DLD1 (cell line): ENCODE measurements around the gene LRP11.
"Not testable (repeated sequence)": the region's sequence is repeated elsewhere in the genome, so short reads cannot be mapped to it uniquely, and the experiment has no call there.

ENCODE experiments used
- in situ Hi-C: cut with HindIII; loops from 2 replicates; pipeline ENCODE4 v1.10.0; 2017; ENCODE audit warnings: low sequenced_read_pairs

LRP11 gene

DNA sequence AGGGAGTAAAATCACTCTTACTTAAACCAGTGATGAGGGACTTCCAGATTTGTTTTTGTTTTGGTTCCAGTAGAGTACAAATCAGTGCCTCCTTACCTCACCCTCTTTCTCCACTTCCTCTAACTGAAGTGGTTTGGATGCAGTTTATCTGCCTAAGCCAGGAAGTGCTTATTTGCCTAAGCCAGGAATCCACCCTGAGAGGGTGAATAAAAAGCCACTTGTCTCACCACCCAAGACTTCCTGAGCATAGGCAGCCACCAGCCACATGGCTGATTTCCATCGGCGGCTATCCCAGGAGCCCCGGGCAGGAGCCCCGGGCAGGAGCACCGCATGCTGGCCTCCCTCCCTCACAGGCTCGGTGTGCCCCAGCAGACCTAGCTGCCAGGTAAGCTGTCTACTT is 12.0 kb downstream of the LRP11 start:
- in situ Hi-C loops, result no loop called here

DNA sequence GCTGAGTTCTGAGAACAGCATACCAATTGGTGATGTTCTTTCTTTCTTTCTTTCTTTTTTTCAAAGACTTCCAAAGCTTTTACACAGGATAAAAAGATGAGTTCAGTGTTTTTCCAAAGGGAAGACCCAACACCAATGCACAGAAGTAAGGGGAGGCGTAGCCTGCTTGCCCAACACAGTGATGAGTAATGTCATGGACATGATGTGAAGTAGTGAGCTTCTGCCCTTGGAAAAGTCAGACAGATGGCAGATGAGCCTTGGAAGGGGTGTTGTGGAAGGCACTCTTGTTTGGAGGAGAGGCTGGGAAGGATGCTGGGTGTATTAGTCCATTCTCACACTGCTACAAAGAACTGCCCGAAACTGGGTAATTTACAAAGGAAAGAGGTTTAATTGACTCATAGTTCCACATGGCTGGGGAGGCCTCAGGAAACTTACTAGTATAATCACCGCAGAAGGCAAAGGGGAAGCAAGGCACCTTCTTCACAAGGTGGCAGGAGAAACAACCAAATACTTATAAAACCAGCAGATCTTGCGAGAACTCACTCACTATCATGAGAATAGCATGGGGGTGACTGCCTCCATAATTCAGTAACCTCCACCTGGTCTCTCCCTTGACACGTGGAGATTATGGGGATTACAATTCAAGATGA is 12.6 kb downstream of the LRP11 start:
- in situ Hi-C loops, result no loop called here

GRCh38 chr6:149848343-149848742 is 15.8 kb downstream of the LRP11 start:
- in situ Hi-C loops, result not testable (repeated sequence)

DNA sequence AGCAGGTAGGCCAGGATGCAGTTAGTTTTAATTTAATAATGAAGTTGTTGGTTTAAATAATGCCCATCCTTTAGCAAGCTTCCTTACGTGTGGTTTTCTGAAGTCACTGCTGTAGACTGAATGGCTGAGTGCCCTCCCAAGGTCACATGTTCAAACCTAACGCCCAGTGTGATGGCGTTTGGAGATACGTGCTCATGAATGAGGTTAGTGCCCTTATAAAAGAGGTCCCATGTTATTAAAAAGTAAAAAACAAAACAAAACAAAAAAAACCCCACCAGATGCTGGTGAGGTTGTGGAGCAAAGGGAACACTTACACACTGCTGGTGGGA is 16.3 kb downstream of the LRP11 start:
- in situ Hi-C loops, result no loop called here

- in situ Hi-C loops, result no loop called here
Measured at GRCh38 chr6:149846321-149846720, 17.8 kb downstream of the LRP11 start.

GRCh38 chr6:149845549-149845948 is 18.6 kb downstream of the LRP11 start:
- in situ Hi-C loops, result no loop called here

DNA sequence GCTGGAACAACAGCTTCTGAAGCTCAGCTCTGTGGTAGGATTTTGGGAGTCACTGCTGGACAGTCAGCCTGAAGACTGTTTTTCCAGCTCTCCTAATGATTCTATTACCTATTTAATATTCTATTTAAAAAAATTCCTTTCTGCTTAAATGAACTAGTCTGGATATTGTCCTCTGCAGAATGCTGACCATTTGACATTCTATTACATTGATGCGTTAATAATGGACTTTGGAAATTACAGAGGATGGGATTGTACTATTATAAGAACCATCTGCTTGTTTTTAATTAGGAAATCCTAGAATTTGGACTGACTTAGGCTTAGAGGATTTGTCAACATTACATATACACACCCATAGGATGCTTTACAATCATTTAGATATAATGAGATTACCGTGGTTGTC is 19.7 kb downstream of the LRP11 start:
- in situ Hi-C loops, result no loop called here

GRCh38 chr6:149844036-149844435 is 20.1 kb downstream of the LRP11 start:
- in situ Hi-C loops, result not testable (repeated sequence)

DNA sequence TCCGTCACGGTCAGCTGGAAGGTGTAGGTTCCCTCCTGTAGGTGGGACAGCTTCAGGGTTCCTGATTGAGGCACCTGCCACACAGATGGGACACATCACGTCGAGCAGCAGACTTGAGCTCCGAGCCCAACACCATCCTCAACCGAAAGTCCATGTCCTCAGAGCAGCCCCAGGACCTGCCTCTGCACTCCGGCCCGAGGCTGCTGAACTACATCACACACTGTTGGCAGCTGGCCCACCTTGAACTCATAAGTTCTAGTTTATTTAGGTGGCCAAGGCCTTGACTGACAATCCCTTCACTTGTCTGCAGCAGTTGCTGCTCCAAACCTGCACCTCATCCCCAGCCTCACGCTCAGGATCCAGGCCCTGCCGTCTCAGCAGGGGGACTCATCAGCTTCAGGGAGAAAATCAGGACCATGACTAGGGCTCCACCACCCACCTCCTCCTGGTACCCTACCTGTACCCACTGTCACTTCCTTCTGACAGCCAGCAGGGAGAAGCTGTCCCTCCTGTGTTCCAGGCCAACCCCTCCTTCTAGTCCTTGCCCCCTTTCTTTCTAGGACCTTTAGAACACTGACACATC is 21.0 kb downstream of the LRP11 start:
- in situ Hi-C loops, result no loop called here

DNA sequence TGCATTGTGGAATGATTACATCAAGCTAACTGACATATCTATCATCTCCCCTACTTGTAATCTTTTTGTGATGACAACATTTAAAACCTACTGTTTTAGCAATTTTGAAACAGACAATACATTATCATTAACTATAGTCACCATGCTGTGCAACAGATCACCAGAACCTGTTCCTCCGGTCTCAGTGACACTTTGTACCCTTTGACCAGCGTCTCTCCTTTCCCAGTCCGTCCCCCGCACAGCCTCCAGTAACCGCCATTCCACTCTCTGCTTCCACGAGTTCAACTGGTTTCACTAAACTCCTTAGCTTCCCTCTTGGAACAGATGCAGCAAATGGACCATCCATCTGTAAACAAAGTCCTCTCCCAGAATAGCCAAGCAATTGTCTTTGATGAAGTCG is 21.8 kb downstream of the LRP11 start:
- in situ Hi-C loops, result no loop called here

- in situ Hi-C loops, result no loop called here
Measured at GRCh38 chr6:149840345-149841075, 23.6 kb downstream of the LRP11 start.

- in situ Hi-C loops, result no loop called here
Measured at GRCh38 chr6:149834513-149835481, 29.4 kb downstream of the LRP11 start.

DNA sequence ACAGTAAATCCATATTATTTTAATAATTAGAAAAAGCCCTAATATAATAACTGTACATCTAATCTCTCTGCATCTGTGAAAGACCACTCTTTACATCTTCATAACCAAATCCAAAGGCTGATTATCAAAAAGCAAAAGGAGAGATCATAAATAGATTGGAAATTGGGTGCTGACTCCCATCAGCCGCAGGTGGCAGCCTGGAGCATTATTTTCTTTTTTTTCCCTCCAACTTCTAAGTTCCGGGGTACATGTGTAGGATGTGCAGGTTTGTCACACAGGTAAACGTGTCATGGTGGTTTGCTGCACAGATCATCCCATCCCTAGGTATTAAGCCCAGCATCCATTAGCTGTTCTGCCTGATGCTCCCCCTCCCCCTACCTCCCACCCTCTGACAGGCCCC is 30.5 kb downstream of the LRP11 start:
- in situ Hi-C loops, result no loop called here

DNA sequence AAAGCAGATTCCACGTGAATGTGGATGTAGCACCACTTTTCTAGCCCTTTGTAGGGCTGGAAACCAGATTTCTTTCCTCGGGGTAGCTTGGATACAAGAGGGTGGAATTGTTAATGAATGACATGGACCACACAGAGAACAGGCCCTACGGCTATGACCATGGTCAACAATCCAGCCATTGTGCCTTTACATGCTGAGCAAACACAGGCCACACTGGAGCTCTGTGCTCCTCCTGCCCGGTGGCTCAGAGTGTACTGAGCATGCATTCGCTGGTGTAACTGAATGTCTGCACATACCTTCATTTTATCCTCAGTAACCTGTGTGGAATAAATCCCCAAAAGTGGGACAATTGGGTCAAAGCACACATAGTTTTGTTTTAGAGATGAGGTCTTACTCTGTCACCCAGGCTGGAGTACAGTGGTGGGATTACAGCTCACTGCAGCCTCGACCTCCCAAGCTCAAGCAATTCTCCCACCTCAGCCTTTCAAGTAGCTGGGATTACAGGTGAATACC is 32.8 kb downstream of the LRP11 start:
- in situ Hi-C loops, result no loop called here

DNA sequence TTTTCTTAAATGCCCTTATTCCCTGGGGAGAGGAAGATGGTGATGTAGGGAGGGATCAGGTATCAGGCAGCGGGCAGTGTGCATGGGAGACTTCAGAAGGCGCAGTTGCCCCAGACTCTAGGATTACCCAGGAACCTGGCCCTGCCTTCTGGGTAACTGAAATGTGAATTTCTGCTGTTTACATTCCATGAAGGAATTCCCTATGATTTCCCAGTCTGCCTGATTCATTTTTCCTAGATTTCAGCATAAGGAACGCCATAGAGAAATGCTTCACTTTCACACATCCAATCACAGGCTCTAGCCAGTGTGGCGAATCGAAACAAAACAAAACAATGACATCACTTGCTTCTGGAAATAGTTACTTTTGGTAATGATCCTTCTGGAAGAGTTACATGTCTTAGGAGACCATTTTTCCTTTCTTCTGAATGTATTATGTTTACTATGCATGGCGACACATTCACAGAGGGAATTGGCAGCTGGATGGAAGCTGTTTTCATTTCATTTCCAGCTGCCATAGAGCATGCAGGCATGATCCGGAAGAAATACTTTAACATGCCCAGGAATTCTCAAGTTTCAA is 33.3 kb downstream of the LRP11 start:
- in situ Hi-C loops, result no loop called here

DNA sequence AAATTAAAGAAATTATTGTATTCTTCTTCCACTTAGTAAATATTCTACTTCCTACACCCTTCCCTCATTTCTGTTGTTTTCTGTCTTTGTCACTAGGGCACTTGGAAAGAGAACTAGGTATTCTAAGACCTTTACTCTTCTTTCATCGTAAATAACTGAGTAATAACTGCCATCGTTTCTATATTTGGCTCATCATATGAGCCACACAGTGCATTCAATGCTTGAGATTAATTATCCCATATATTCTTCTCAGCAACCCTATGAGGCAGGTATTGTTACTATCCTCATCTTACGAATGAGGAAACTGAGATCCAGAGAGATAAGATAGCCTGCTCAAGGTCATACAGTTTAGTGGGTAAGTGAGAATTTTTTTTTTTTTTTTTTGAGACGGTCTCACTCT is 38.9 kb downstream of the LRP11 start:
- in situ Hi-C loops, result no loop called here

DNA sequence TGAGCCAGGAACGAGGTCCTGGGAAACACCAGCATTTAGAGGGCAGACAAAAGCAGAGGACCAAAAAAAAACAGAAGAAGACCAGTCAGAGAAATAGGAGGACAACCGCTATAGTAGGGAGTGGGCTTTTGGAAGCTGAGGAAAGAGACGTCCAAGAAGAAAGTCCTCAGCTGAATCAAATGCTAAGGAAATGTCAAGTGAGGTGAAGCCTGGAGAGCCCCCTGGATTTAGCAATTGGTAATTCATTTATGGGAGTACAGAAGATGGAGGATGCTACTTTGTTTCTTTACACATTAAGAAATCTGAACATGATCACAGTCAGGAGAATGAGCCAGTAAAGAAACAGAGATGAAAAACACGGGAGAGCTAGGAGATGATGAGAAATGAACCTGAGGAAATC is 41.1 kb downstream of the LRP11 start:
- in situ Hi-C loops, result no loop called here

- in situ Hi-C loops, result no loop called here
Measured at GRCh38 chr6:149821492-149821891, 42.7 kb downstream of the LRP11 start.

DNA sequence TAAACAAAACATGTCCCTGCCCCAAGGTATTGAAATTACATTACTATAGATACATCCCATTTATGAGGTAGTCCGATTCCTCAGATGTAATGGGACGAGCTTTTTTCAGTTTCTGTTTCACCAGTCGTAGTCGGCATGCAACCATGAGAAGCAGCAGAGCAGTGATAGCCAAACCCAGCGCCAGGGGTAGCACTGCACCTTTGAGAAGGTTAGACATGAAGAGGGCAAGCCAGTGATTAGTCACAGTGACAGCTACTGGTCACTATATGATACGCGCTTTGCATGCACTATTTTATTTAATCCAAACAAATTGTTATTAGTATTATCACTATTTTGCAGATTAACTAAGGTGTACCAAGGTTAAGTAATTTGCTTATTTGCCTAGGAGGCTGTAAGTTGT is 43.7 kb downstream of the LRP11 start:
- in situ Hi-C loops, result no loop called here

DNA sequence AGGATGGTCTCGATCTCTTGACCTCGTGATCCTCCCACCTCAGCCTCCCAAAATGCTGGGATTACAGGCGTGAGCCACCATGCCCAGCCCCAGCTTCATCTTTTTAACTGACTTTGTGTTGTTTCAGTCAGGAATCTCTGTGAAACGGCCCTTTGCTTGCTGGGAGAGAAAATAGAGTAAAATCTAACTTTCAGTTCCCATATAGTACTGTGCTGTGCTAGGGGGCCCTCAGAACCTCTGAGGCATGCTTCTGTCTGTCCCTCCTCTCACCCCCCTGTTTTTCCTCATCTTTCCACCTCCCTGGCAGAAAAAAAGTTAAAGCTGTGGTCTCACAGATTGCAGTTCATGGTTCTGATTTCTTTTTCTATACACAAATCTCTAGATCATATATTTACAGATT is 48.4 kb downstream of the LRP11 start:
- in situ Hi-C loops, result no loop called here

DNA sequence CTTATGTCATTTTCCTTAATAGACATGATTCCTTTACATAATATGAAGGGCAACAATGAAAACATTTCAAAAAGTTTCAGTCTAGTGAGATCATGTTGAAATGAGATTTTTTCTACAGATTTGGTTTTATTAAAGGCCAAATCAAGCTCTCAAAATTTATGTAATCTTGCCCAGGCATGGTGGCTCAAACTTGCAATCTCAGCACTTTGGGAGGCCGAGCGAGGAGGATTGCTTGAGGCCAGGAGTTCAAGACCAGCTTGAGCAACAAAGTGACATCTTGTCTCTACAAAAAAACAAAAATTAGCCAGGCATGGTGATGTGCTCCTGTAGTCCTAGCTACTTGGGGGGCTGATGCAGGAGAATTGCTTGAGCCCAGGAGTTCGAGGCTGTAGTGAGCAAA is 50.8 kb downstream of the LRP11 start:
- in situ Hi-C loops, result no loop called here
